Hepatocyte (in vitro differentiated cells): ENCODE data around the gene FAM135A.
"Not testable (repeated sequence)": the region's sequence is repeated elsewhere in the genome, so short reads cannot be mapped to it uniquely, and the experiment has no call there.

Experiments used
- EZH2 ChIP-seq: fragments of 200-600 bp; sonication (generic); IDR thresholded peaks from 2 replicates; pipeline ENCODE4 v1.6.1; 2016; ENCODE audit warnings: antibody characterized with exemption, mild to moderate bottlenecking, borderline replicate concordance
- EZH2phosphoT487 ChIP-seq: fragments of 200-600 bp; sonication (generic); IDR thresholded peaks from one replicate; pipeline ENCODE4 v1.6.1; 2018; ENCODE audit warnings: antibody characterized with exemption, mild to moderate bottlenecking, low read depth, moderate library complexity; ENCODE audit not compliant: unreplicated experiment, severe bottlenecking
- TF ChIP-seq, protein P1 (sequence below): fragments of 200-600 bp; sonication (generic); IDR thresholded peaks from 2 replicates; pipeline ENCODE4 v1.5.1; 2016; ENCODE audit warnings: antibody characterized with exemption, mild to moderate bottlenecking; ENCODE audit not compliant: poor library complexity

DNA sequence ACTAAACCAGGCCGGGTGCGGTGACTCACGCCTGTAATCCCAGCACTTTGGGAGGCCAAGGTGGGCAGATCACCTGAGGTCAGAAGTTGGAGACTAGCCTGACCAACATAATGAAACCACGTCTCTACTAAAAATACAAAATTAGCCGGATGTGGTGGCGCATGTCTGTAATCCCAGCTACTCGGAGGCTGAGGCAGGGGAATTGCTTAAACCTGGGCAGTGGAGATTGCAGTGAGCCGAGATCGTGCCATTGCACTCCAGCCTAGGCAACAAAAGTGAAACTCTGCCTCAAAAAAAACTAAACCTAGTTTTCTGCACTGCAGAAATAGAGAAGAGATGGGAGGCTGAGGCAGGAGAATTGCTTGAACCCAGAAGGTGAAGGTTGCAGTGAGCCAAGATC lies 73.3 kb downstream of the FAM135A start:
- TF ChIP-seq, protein P1, sequence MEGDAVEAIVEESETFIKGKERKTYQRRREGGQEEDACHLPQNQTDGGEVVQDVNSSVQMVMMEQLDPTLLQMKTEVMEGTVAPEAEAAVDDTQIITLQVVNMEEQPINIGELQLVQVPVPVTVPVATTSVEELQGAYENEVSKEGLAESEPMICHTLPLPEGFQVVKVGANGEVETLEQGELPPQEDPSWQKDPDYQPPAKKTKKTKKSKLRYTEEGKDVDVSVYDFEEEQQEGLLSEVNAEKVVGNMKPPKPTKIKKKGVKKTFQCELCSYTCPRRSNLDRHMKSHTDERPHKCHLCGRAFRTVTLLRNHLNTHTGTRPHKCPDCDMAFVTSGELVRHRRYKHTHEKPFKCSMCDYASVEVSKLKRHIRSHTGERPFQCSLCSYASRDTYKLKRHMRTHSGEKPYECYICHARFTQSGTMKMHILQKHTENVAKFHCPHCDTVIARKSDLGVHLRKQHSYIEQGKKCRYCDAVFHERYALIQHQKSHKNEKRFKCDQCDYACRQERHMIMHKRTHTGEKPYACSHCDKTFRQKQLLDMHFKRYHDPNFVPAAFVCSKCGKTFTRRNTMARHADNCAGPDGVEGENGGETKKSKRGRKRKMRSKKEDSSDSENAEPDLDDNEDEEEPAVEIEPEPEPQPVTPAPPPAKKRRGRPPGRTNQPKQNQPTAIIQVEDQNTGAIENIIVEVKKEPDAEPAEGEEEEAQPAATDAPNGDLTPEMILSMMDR: not testable (repeated sequence)
- TF ChIP-seq EZH2, EZH2phosphoT487: not testable (repeated sequence)
